ENCODE results near the gene PPP1R2. TPM values are rescaled to one million over a fixed set of nuclear protein-coding genes. Genes with fewer than 3 reads are reported as not detected.

The PPP1R2 gene
- total and polyA plus RNA-seq, 9 of the 15 experiments (the other 6 are each of a cell fraction or from before 2014, with no cell fraction given) = 9.4 to 115 (median 40.3) TPM

DNA sequence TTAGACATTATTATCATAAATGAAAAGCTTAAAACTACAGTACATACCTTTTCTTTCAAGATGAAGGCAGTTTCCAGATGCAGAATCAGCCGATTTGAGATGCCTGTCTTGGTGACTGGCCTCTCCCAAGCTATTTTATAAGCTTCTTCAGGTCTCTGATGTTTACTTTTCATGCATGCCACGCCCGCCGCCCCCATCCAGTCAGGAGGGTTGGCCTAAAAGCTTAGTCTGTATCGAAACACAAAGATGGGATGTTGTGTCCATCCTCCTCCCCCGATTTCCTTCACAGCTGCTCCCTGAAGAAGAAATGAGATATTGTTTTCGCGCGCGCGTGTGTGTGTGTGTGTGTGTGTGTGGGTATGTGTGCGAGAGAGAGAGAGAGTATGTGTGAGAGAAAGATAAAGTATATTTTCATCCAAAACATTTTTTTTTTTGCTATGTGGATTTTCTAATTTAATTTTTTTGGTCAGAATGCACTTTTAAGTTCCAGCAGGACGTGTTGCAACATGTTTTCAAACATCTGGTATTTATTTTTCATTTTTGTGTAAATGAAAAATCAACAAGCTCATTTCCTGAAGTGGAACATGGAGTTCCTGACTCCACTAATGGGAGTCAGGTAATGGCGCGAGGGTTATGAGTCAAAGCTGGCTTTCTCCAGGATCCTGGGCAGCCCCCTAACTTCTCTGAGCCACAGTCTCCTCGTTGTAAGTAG is 40.9 kb upstream of the PPP1R2 start, which contains the start of gene APOD (continued):
- TF ChIP-seq, protein P1, sequence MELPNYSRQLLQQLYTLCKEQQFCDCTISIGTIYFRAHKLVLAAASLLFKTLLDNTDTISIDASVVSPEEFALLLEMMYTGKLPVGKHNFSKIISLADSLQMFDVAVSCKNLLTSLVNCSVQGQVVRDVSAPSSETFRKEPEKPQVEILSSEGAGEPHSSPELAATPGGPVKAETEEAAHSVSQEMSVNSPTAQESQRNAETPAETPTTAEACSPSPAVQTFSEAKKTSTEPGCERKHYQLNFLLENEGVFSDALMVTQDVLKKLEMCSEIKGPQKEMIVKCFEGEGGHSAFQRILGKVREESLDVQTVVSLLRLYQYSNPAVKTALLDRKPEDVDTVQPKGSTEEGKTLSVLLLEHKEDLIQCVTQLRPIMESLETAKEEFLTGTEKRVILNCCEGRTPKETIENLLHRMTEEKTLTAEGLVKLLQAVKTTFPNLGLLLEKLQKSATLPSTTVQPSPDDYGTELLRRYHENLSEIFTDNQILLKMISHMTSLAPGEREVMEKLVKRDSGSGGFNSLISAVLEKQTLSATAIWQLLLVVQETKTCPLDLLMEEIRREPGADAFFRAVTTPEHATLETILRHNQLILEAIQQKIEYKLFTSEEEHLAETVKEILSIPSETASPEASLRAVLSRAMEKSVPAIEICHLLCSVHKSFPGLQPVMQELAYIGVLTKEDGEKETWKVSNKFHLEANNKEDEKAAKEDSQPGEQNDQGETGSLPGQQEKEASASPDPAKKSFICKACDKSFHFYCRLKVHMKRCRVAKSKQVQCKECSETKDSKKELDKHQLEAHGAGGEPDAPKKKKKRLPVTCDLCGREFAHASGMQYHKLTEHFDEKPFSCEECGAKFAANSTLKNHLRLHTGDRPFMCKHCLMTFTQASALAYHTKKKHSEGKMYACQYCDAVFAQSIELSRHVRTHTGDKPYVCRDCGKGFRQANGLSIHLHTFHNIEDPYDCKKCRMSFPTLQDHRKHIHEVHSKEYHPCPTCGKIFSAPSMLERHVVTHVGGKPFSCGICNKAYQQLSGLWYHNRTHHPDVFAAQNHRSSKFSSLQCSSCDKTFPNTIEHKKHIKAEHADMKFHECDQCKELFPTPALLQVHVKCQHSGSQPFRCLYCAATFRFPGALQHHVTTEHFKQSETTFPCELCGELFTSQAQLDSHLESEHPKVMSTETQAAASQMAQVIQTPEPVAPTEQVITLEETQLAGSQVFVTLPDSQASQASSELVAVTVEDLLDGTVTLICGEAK (IDR thresholded peaks at IDR 0.05) = 0 out of 2 replicates have a peak, but pooled peaks have one; percentile 23
- TF ChIP-seq, protein P1 (CRISPR knock-in tag; IDR thresholded peaks at IDR 0.05) = no peak
- TF ChIP-seq SMARCA4 (IDR thresholded peaks at IDR 0.05) (peak; percentile 48; the same call in 1 of the 2 replicates), RFX7 (CRISPR knock-in tag; IDR thresholded peaks at IDR 0.05) (no peak), ZNF609 (CRISPR knock-in tag; IDR thresholded peaks at IDR 0.05; ENCODE audit: borderline replicate concordance) (no peak), TOE1 (IDR thresholded peaks at IDR 0.05; ENCODE audit: borderline replicate concordance) (no peak), TOE1 (CRISPR knock-in tag; IDR thresholded peaks at IDR 0.05; ENCODE audit: borderline replicate concordance, low read depth) (no peak), ZNF75A (CRISPR knock-in tag; IDR thresholded peaks at IDR 0.05) (no peak), CEBPB (tag; IDR thresholded peaks at IDR 0.05) (peak; percentile 29; the same call in 1 of the 2 replicates), ASH1L (IDR thresholded peaks at IDR 0.05; ENCODE audit: borderline replicate concordance, low read depth, partially characterized antibody) (no peak), TCFL5 (CRISPR knock-in tag; conservative IDR thresholded peaks at IDR 0.05) (no peak), CBFA2T3 (IDR thresholded peaks at IDR 0.05) (peak; percentile 71), ARID1B (IDR thresholded peaks at IDR 0.05) (peak; percentile 52), SMAD4 (CRISPR knock-in tag; conservative IDR thresholded peaks at IDR 0.05) (no peak)

Data from K562 (cell line).